ENCODE data around the gene SYPL1. TPM values are rescaled to one million over a fixed set of nuclear protein-coding genes. Genes with fewer than 3 reads are reported as not detected.

The SYPL1 gene
- total RNA-seq, 2 donors from 2014 or later = 68.5 to 89.1 TPM

DNA sequence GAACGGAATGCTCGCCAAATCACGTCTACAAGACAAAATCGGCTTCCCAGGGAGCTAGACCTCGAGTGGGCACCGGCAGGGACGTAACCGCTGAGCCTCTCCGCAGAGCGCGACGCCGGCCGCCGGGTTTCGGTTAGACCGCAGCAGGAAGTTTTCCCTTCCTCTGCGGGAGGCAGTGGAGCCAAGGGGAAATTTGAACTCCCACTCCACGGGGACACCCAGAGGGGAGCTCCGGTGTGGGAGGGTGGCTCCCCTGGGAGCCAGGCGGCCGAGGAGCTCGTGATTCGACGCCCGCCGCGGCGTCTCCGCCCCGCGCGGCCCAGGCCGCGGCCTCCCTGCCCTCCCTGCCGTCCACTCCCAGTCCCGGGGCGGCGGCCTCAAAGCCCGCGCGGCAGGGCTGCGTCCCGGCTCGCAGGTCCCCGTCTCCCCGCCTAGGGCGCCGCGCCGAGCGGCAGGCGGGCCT is 426 bp downstream of the SYPL1 start:
- TF ChIP-seq, protein P1, sequence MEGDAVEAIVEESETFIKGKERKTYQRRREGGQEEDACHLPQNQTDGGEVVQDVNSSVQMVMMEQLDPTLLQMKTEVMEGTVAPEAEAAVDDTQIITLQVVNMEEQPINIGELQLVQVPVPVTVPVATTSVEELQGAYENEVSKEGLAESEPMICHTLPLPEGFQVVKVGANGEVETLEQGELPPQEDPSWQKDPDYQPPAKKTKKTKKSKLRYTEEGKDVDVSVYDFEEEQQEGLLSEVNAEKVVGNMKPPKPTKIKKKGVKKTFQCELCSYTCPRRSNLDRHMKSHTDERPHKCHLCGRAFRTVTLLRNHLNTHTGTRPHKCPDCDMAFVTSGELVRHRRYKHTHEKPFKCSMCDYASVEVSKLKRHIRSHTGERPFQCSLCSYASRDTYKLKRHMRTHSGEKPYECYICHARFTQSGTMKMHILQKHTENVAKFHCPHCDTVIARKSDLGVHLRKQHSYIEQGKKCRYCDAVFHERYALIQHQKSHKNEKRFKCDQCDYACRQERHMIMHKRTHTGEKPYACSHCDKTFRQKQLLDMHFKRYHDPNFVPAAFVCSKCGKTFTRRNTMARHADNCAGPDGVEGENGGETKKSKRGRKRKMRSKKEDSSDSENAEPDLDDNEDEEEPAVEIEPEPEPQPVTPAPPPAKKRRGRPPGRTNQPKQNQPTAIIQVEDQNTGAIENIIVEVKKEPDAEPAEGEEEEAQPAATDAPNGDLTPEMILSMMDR (IDR thresholded peaks at IDR 0.05) = no peak
- peak overlapping the region; percentile 92 to 99 for H3K27ac ChIP-seq
- H3K36me3 ChIP-seq = no peaks in the 10 kb centered on the region
- H3K27me3 ChIP-seq = no peaks in the 10 kb centered on the region
- peak overlapping the region; percentile 71 to 72 for H3K4me3 ChIP-seq
- H3K4me1 ChIP-seq = peaks cover 0 to 39% of the 10 kb centered on the region in 2 donors
- peak; percentile 65 for DNase-seq (ENCODE audit: low spot score)
- no peaks in the 10 kb centered on the region for H3K9me3 ChIP-seq

DNA sequence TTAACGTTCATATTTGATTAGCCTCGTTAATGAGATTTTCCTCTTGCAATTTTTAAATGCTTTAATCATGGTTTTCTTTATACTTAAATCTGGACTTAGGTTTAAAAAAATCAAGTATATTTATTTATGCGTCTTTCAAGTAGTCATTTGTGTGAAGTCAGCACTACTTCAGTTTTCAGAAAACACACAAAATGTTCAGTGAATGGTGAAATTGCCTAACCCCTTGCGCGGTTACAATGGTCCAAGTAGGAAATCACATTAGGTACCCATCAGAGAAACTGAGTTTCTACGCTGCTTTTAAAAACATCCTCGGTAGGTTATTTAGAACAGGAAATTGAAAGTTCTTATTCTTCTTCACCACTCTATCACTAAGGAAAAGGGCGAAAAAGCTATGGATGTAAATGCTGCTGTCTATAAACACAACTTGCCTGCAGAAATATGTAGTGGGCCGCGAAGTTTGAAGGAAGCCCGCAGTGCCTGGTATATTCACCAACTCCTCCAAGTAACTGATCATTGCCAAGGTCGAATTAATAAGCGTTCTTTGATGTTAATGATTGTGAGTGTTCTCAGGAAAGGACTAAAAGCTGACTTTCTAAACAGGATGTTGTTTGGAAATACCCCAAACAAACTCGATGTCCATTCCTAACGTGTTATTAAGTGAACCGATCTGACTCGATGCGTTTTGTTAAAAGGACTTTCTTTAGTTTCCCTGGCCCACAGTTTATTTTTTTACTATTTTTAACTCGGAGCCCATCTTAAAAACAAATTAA is 1.0 kb downstream of the SYPL1 start:
- Histone ChIP-seq H3K27me3 (no peaks in the 10 kb centered on the region), H3K9me3 (no peaks in the 10 kb centered on the region), H3K4me3 (peak overlapping the region; percentile 71 to 72), H3K4me1 (peaks cover 0 to 37% of the 10 kb centered on the region in 2 donors), H3K27ac (peak overlapping the region; percentile 92 to 99), H3K36me3 (no peaks in the 10 kb centered on the region)
- TF ChIP-seq, protein P1 (IDR thresholded peaks at IDR 0.05) = no peak
- DNase-seq (ENCODE audit: low spot score) = no peak

DNA sequence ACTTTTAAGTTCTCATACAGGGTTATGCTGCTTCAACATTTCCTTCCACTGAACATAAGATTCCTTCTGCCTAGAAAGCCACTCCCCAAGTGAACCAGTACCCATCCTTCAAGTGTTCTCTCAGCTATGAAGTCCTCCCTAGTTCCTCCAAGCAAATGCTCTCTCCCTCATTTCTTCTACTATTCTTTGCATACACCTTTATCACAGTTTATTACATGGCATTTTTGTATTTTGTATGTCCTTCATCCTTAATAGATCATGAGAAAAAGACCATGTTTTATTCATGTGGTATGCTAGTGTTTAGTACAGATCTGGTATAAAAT is 1.9 kb downstream of the SYPL1 start:
- H3K27me3 ChIP-seq = no peaks in the 10 kb centered on the region
- H3K4me3 ChIP-seq = peak overlapping the region in 1 of 2 donors; percentile 71
- DNase-seq (ENCODE audit: low spot score) = no peak
- TF ChIP-seq, protein P1 (IDR thresholded peaks at IDR 0.05) = no peak
- peaks cover 0 to 44% of the 10 kb centered on the region in 2 donors for H3K4me1 ChIP-seq
- H3K9me3 ChIP-seq = no peaks in the 10 kb centered on the region
- no peaks in the 10 kb centered on the region for H3K36me3 ChIP-seq
- H3K27ac ChIP-seq = no peak overlapping the region

DNA sequence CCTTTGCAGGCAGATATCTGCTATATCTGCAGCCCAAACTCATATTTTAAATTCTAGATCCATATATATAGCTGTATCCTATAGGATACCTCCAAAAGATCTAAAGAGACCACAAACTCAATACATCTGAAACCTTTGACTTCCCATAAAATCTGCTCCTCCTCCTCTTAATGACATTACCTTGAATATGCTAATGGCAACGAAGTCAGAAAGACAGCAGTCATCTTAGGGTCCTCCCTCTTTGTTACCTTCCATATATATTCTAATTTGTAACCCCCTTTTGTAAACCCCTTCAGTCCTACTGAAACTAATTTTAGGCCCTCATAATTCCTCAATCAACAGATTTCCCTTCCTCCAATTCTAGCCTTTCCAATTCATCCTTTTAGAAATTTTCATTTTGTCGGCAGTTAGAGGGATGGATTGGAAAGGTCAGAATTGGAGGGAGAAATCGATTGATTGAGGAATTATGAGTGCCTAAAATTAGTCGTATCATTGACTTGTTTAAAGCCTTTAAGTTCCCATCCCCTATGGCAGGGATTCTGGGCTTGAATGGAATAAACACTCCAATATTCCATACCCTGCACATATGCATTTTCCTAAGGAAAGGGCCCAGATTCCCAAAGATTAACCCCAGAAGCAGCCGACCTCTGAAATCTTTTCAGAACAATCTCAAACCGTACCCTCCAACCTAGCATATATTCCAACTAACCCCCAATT is 2.4 kb downstream of the SYPL1 start:
- Histone ChIP-seq H3K9me3 (no peaks in the 10 kb centered on the region), H3K4me1 (peaks cover 0 to 50% of the 10 kb centered on the region in 2 donors), H3K27me3 (no peaks in the 10 kb centered on the region), H3K4me3 (no peak overlapping the region), H3K27ac (no peak overlapping the region), H3K36me3 (no peaks in the 10 kb centered on the region)
- TF ChIP-seq, protein P1 (IDR thresholded peaks at IDR 0.05) = no peak
- DNase-seq (ENCODE audit: low spot score) = no peak

DNA sequence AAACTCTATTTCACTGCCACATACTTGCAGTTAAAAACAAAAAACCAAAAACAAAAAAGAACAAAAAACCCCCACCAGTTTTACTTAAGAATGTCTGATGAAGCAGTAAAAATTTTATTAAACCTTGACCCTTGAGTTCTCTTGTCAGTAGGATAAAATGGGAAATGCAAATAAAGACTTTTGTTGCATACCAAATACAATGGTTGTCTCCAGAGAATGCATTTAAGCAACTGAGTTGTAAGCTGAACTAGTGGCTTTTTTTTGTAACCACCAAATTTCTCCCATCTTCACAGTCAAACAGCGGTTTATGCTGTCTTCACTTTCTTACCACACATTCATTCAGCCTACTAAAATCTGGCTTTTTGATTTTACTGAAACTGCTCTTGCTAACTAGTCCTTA is 3.1 kb downstream of the SYPL1 start:
- no peak overlapping the region for H3K4me3 ChIP-seq
- no peaks in the 10 kb centered on the region for H3K9me3 ChIP-seq
- H3K4me1 ChIP-seq = peaks cover 0 to 54% of the 10 kb centered on the region in 2 donors
- no peak overlapping the region for H3K27ac ChIP-seq
- H3K36me3 ChIP-seq = no peaks in the 10 kb centered on the region
- no peaks in the 10 kb centered on the region for H3K27me3 ChIP-seq
- TF ChIP-seq, protein P1 (IDR thresholded peaks at IDR 0.05) = no peak
- no peak for DNase-seq (ENCODE audit: low spot score)

Measured in right atrium auricular region (tissue), 2 donors.